Liver (tissue), 9 donors: ENCODE data around the gene GCC2. TPM values are rescaled to one million over a fixed set of nuclear protein-coding genes. Genes with fewer than 3 reads are reported as not detected.

Experiments
- DNase-seq: peaks from one replicate; pipeline ENCODE4 v3.0.0-alpha.2; 2017; ENCODE audit warnings: low spot score
- H3K27ac ChIP-seq, 2 donors: one replicate each; pipeline ENCODE4 v1.7.0; 2013; ENCODE audit warnings: inconsistent platforms in 2 of 2, low read length in 2 of 2, control low read depth in 1 of 2, low read depth in 1 of 2, mild to moderate bottlenecking in 1 of 2
- H3K27me3 ChIP-seq, 4 donors: one replicate each; pipeline versions ENCODE4 v1.6.1 to v1.7.0; 2013; ENCODE audit warnings: low read length in 3 of 4, inconsistent platforms in 1 of 4, mild to moderate bottlenecking in 1 of 4, moderate library complexity in 1 of 4; ENCODE audit not compliant: control insufficient read depth in 4 of 4, insufficient read depth in 4 of 4
- H3K36me3 ChIP-seq, 4 donors: one replicate each; pipeline versions ENCODE4 v1.6.1 to v1.7.0; 2013; ENCODE audit warnings: low read length in 3 of 4, mild to moderate bottlenecking in 3 of 4, low read depth in 1 of 4, moderate library complexity in 1 of 4; ENCODE audit not compliant: control insufficient read depth in 4 of 4, insufficient read depth in 3 of 4
- H3K4me1 ChIP-seq, 4 donors: one replicate each; pipeline versions ENCODE4 v1.6.1 to v1.7.0; 2013; ENCODE audit warnings: low read length in 3 of 4, mild to moderate bottlenecking in 3 of 4, moderate library complexity in 1 of 4; ENCODE audit not compliant: control insufficient read depth in 4 of 4, insufficient read depth in 4 of 4
- H3K4me3 ChIP-seq, 3 donors: one replicate each; pipeline versions ENCODE4 v1.6.1 to v1.7.0; 2013; ENCODE audit warnings: low read length in 3 of 3, control low read depth in 1 of 3, low read depth in 1 of 3, mild to moderate bottlenecking in 1 of 3
- H3K9ac ChIP-seq, 2 donors: one replicate each; pipeline ENCODE4 v1.7.0; 2013; ENCODE audit warnings: low read length in 2 of 2, mild to moderate bottlenecking in 2 of 2, moderate library complexity in 2 of 2, control low read depth in 1 of 2, low read depth in 1 of 2
- H3K9me3 ChIP-seq, 4 donors: one replicate each; pipeline versions ENCODE4 v1.6.1 to v1.7.0; 2013; ENCODE audit warnings: low read length in 3 of 4; ENCODE audit not compliant: control insufficient read depth in 4 of 4
- CTCF ChIP-seq: fragments of 150-350 bp; IDR thresholded peaks from 2 replicates; pipeline ENCODE4 v1.5.1; 2017; ENCODE audit warnings: improper control_type of control experiment, low read depth, low read length; ENCODE audit not compliant: missing input control
- EGR1 ChIP-seq, 2 donors: IDR thresholded peaks; 2 replicates each; pipeline ENCODE4 v1.6.1; 2016 to 2018; ENCODE audit warnings: antibody characterized with exemption in 2 of 2, low read depth in 2 of 2
- FOXA1 ChIP-seq: IDR thresholded peaks from 2 replicates; pipeline ENCODE4 v1.6.1; 2016; ENCODE audit warnings: antibody characterized with exemption
- FOXA2 ChIP-seq: IDR thresholded peaks from 2 replicates; pipeline ENCODE4 v1.6.1; 2016; ENCODE audit warnings: antibody characterized with exemption
- GABPA ChIP-seq, 2 donors: IDR thresholded peaks in 1 of 2; conservative IDR thresholded peaks in 1 of 2; 2 replicates each; pipeline ENCODE4 v1.6.1; 2016; ENCODE audit warnings: antibody characterized with exemption in 2 of 2, mild to moderate bottlenecking in 1 of 2, moderate library complexity in 1 of 2
- HNF4A ChIP-seq, 2 donors: conservative IDR thresholded peaks; 2 replicates each; pipeline ENCODE4 v1.6.1; 2016; ENCODE audit warnings: antibody characterized with exemption in 2 of 2, mild to moderate bottlenecking in 2 of 2
- HNF4G ChIP-seq: IDR thresholded peaks from 2 replicates; pipeline ENCODE4 v1.6.1; 2016; ENCODE audit warnings: antibody characterized with exemption
- JUND ChIP-seq, 2 donors: IDR thresholded peaks; 2 replicates each; pipeline ENCODE4 v1.6.1; 2016; ENCODE audit warnings: antibody characterized with exemption in 2 of 2
- NR2F2 ChIP-seq: IDR thresholded peaks from 2 replicates; pipeline ENCODE4 v1.6.1; 2016; ENCODE audit warnings: antibody characterized with exemption
- RXRA ChIP-seq, 2 donors: IDR thresholded peaks; 2 replicates each; pipeline ENCODE4 v1.6.1; 2017 to 2018; ENCODE audit warnings: antibody characterized with exemption in 2 of 2, mild to moderate bottlenecking in 1 of 2
- TAF1 ChIP-seq: conservative IDR thresholded peaks from 2 replicates; pipeline ENCODE4 v1.6.1; 2016; ENCODE audit warnings: antibody characterized with exemption, mild to moderate bottlenecking
- WGBS: extraction: QIAGEN DNeasy Blood & Tissue Kit; methylation state at CpG from one replicate; pipeline ENCODE4 v1.1.7; 2013; 5-methylcytosine and 5-hydroxymethylcytosine counted together
- polyA plus RNA-seq, 2 donors: library from polyadenylated mRNA; stranded (reverse) in 1 of 2; unstranded in 1 of 2; fragments of 200-250 nt in 1 of 2; fragments of >200 nt in 1 of 2; fragmentation: Nextera tagmentation in 1 of 2; extraction: Ambion mirVana in 1 of 2; gene quantifications; one replicate each; pipeline versions ENCODE4 v1.2.1 to v1.2.3, GENCODE V29; 2013 to 2015
- total RNA-seq, 2 donors: library from RNA; depleted of rRNA; stranded (reverse); fragments of >200 nt; gene quantifications; one replicate each; pipeline ENCODE4 v1.2.3, GENCODE V29; 2014
- TF ChIP-seq, protein P1 (sequence below): IDR thresholded peaks from 2 replicates; pipeline ENCODE4 v1.6.1; 2016; ENCODE audit warnings: antibody characterized with exemption
- TF ChIP-seq, protein P2 (sequence below): IDR thresholded peaks from 2 replicates; pipeline ENCODE4 v1.6.1; 2016; ENCODE audit warnings: antibody characterized with exemption
- TF ChIP-seq, protein P3 (sequence below): IDR thresholded peaks from 2 replicates; pipeline ENCODE4 v1.6.1; 2016; ENCODE audit warnings: antibody characterized with exemption, mild to moderate bottlenecking
- TF ChIP-seq, protein P4 (sequence below): IDR thresholded peaks from 2 replicates; pipeline ENCODE4 v1.6.1; 2016; ENCODE audit warnings: antibody characterized with exemption
- donor health status: healthy.
- donor health status: healthy.
- donor health status: healthy.
- donor health status: healthy.
- donor health status: healthy.

Gene GCC2
- total and polyA plus RNA-seq, 4 donors, result 4.8 to 26.1 (median 19.9) TPM

DNA sequence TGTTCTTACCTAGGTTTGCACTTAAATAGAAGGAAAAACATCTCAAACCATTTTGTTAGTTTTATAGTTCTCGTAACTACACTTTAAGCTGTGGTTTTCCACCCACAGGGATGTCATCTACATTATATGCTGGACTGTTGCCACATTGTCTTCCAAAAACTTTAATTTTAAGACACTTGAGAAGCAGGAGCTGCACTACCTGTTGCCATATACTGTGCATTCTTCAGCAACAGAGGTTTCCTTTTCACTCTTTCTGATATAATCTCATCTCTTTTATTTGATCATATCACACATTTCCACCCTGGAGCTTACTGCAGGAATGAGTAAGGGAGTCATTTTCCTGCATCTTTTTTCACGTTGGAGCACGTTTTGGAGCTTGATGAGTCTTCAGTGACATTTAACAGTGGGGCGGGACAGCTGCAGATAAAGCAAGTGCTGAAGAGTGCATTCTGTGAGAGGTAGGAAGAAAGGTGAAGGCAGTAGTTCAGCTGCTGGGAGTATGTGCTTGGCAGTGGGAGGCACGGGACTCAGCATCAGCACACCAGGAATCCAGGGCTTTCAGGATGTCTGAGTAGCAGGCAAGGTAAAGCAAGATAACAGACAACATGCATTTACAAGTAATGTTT lies 89.1 kb downstream of the GCC2 start:
- H3K36me3 ChIP-seq, result no peaks in the 10 kb centered on the region
- WGBS, result 71% methylated on average over 5 of the region's 5 CpGs
- no peak overlapping the region for H3K27ac ChIP-seq
- H3K27me3 ChIP-seq, result no peaks in the 10 kb centered on the region
- TF ChIP-seq HNF4G (no peak), CTCF (no peak), TAF1 (no peak), RXRA (IDR thresholded peaks at IDR 0.05) (no peak), JUND (IDR thresholded peaks at IDR 0.05) (no peak), NR2F2 (no peak)
- no peak for DNase-seq
- H3K9me3 ChIP-seq, result no peaks in the 10 kb centered on the region
- peaks cover 1 to 17% (median 7%) of the 10 kb centered on the region in 4 donors for H3K4me1 ChIP-seq
- no peak overlapping the region for H3K9ac ChIP-seq
- no peak overlapping the region for H3K4me3 ChIP-seq

DNA sequence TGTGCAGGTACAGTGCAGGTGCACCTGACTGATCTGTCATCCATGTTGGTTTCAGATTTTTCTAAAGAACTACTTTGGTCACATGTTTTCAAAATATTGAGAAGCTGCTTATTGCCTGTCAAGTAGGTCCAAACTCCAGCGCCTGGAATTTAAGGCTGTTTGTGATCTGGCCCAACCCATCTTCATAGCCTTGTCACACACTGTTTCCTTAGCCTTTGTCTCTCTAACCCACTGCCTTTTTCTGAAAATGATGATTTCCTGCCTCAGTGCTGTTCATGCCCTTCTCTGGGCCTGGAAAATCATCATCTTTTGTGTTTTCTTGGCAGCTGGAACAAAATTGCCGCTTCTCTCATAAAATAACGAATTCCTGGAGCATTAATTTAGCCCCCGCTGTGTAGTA lies 92.4 kb downstream of the GCC2 start:
- Histone ChIP-seq H3K9me3 (no peaks in the 10 kb centered on the region), H3K36me3 (no peaks in the 10 kb centered on the region), H3K4me1 (peaks cover 0 to 11% (median under 1%) of the 10 kb centered on the region in 4 donors), H3K27me3 (no peaks in the 10 kb centered on the region), H3K9ac (no peak overlapping the region), H3K27ac (no peak overlapping the region), H3K4me3 (no peak overlapping the region)
- no peak for TF ChIP-seq FOXA1
- TF ChIP-seq, protein P1, sequence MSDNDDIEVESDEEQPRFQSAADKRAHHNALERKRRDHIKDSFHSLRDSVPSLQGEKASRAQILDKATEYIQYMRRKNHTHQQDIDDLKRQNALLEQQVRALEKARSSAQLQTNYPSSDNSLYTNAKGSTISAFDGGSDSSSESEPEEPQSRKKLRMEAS, result no peak
- TF ChIP-seq RXRA (IDR thresholded peaks at IDR 0.05), result no peak
- no peak for TF ChIP-seq FOXA2
- TF ChIP-seq NR2F2, result no peak
- DNase-seq, result no peak
- WGBS, result 88% methylated on average over 4 of the region's 4 CpGs

DNA sequence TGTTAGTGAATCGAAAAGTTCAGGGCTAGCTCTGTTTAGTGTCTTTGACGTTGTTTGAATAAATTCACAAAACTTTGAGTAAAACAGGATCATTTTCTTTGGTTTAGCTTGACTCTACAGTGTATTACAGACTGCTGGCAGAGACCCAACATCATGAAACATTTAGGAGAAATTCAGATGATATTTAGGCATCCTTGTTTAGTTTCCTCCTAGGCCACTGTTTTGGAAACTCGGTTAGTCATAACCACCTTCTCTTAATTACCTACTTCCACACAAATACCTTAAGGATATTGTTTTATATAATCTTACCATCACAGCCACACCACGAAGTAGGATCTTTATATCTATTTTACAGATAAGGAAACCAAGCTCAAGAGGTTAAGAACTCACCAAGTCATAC lies 93.1 kb downstream of the GCC2 start:
- no peaks in the 10 kb centered on the region for H3K27me3 ChIP-seq
- no peak for DNase-seq
- H3K4me3 ChIP-seq, result no peak overlapping the region
- no peak overlapping the region for H3K9ac ChIP-seq
- TF ChIP-seq, protein P2, sequence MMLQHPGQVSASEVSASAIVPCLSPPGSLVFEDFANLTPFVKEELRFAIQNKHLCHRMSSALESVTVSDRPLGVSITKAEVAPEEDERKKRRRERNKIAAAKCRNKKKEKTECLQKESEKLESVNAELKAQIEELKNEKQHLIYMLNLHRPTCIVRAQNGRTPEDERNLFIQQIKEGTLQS, result no peak
- TF ChIP-seq HNF4A (conservative IDR thresholded peaks at IDR 0.05), result no peak
- TF ChIP-seq, protein P3, sequence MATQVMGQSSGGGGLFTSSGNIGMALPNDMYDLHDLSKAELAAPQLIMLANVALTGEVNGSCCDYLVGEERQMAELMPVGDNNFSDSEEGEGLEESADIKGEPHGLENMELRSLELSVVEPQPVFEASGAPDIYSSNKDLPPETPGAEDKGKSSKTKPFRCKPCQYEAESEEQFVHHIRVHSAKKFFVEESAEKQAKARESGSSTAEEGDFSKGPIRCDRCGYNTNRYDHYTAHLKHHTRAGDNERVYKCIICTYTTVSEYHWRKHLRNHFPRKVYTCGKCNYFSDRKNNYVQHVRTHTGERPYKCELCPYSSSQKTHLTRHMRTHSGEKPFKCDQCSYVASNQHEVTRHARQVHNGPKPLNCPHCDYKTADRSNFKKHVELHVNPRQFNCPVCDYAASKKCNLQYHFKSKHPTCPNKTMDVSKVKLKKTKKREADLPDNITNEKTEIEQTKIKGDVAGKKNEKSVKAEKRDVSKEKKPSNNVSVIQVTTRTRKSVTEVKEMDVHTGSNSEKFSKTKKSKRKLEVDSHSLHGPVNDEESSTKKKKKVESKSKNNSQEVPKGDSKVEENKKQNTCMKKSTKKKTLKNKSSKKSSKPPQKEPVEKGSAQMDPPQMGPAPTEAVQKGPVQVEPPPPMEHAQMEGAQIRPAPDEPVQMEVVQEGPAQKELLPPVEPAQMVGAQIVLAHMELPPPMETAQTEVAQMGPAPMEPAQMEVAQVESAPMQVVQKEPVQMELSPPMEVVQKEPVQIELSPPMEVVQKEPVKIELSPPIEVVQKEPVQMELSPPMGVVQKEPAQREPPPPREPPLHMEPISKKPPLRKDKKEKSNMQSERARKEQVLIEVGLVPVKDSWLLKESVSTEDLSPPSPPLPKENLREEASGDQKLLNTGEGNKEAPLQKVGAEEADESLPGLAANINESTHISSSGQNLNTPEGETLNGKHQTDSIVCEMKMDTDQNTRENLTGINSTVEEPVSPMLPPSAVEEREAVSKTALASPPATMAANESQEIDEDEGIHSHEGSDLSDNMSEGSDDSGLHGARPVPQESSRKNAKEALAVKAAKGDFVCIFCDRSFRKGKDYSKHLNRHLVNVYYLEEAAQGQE, result no peak
- no peak for TF ChIP-seq JUND (IDR thresholded peaks at IDR 0.05)
- no peak for TF ChIP-seq FOXA1
- no peak for TF ChIP-seq EGR1 (IDR thresholded peaks at IDR 0.05; ENCODE audit: low read depth in 2 of 2)
- no peak for TF ChIP-seq CTCF
- TF ChIP-seq, protein P4, sequence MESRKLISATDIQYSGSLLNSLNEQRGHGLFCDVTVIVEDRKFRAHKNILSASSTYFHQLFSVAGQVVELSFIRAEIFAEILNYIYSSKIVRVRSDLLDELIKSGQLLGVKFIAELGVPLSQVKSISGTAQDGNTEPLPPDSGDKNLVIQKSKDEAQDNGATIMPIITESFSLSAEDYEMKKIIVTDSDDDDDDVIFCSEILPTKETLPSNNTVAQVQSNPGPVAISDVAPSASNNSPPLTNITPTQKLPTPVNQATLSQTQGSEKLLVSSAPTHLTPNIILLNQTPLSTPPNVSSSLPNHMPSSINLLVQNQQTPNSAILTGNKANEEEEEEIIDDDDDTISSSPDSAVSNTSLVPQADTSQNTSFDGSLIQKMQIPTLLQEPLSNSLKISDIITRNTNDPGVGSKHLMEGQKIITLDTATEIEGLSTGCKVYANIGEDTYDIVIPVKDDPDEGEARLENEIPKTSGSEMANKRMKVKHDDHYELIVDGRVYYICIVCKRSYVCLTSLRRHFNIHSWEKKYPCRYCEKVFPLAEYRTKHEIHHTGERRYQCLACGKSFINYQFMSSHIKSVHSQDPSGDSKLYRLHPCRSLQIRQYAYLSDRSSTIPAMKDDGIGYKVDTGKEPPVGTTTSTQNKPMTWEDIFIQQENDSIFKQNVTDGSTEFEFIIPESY, result no peak
- no peak for TF ChIP-seq NR2F2
- TF ChIP-seq GABPA (IDR thresholded peaks at IDR 0.05 in 1 of 2, conservative IDR thresholded peaks at IDR 0.05 in 1 of 2), result no peak
- no peak for TF ChIP-seq TAF1
- peaks cover 0 to 11% (median under 1%) of the 10 kb centered on the region in 4 donors for H3K4me1 ChIP-seq
- WGBS, result 86% methylated on average over 4 of the region's 4 CpGs
- no peak overlapping the region for H3K27ac ChIP-seq
- no peaks in the 10 kb centered on the region for H3K9me3 ChIP-seq
- H3K36me3 ChIP-seq, result no peaks in the 10 kb centered on the region
